ENCODE measurements around the gene ADAMTS17.

ADAMTS17 gene

GRCh38 chr15:100011235-100011634 lies 330.5 kb downstream of the ADAMTS17 start:
- no peak for DNase-seq

- no peak for DNase-seq
Observed at GRCh38 chr15:100009372-100009771, 332.4 kb downstream of the ADAMTS17 start.

- DNase-seq: no peak
Observed at GRCh38 chr15:100008258-100008657, 333.5 kb downstream of the ADAMTS17 start.

- no peak for DNase-seq
Observed at GRCh38 chr15:100007609-100008008, 334.2 kb downstream of the ADAMTS17 start.

- no peak for DNase-seq
Observed at GRCh38 chr15:100005715-100006114, 336.1 kb downstream of the ADAMTS17 start.

- DNase-seq: no peak
Observed at GRCh38 chr15:100005013-100005412, 336.8 kb downstream of the ADAMTS17 start.

- no peak for DNase-seq
Observed at GRCh38 chr15:100002787-100003536, 338.8 kb downstream of the ADAMTS17 start.

GRCh38 chr15:100002086-100002620 lies 339.6 kb downstream of the ADAMTS17 start:
- no peak for DNase-seq

- DNase-seq: no peak
Observed at GRCh38 chr15:100001405-100001804, 340.4 kb downstream of the ADAMTS17 start.

- no peak for DNase-seq
Observed at GRCh38 chr15:99999282-100000070, 342.3 kb downstream of the ADAMTS17 start.

- no peak for DNase-seq
Observed at GRCh38 chr15:99998661-99999101, 343.1 kb downstream of the ADAMTS17 start.

GRCh38 chr15:99997112-99997651 lies 344.6 kb downstream of the ADAMTS17 start:
- no peak for DNase-seq

- DNase-seq: no peak
Observed at GRCh38 chr15:99996660-99997059, 345.1 kb downstream of the ADAMTS17 start.

GRCh38 chr15:99995543-99995942 lies 346.2 kb downstream of the ADAMTS17 start:
- DNase-seq: no peak

- DNase-seq: no peak
Observed at GRCh38 chr15:99994849-99995248, 346.9 kb downstream of the ADAMTS17 start.

GRCh38 chr15:99993681-99994131 lies 348.1 kb downstream of the ADAMTS17 start:
- DNase-seq: no peak

GRCh38 chr15:99993262-99993661 lies 348.5 kb downstream of the ADAMTS17 start:
- no peak for DNase-seq

GRCh38 chr15:99992611-99993231 lies 349.1 kb downstream of the ADAMTS17 start:
- no peak for DNase-seq

GRCh38 chr15:99989095-99989494 lies 352.7 kb downstream of the ADAMTS17 start:
- DNase-seq: no peak

- DNase-seq: no peak
Observed at GRCh38 chr15:99987701-99988100, 354.1 kb downstream of the ADAMTS17 start.

GRCh38 chr15:99987119-99987506 lies 354.7 kb downstream of the ADAMTS17 start:
- no peak for DNase-seq

GRCh38 chr15:99986297-99987118 lies 355.3 kb downstream of the ADAMTS17 start:
- DNase-seq: no peak
